Astrocyte (in vitro differentiated cells and primary cell): ENCODE results near the gene TRIM8. TPM values are rescaled to one million over a fixed set of nuclear protein-coding genes. Genes with fewer than 3 reads are reported as not detected.

ENCODE experiments used
- DNase-seq: peaks from one replicate; pipeline ENCODE4 v3.0.0-alpha.2; 2010; ENCODE audit warnings: low read depth
- FAIRE-seq: peaks from 2 replicates; lab custom pipeline; 2011; peaks lifted over from hg19 to GRCh38; lab: Jason Lieb, UNC
- H2AFZ ChIP-seq: 2 replicates; pipeline ENCODE4 v1.6.0; 2012; ENCODE audit warnings: low read depth, low read length, inconsistent platforms
- H3K27ac ChIP-seq: 2 replicates; pipeline ENCODE4 v1.5.1; 2011; ENCODE audit warnings: low read depth, low read length, inconsistent platforms
- H3K27me3 ChIP-seq: 2 replicates; pipeline ENCODE4 v1.6.0; 2011; ENCODE audit warnings: low read length, inconsistent platforms; ENCODE audit not compliant: insufficient read depth
- H3K36me3 ChIP-seq: 2 replicates; pipeline ENCODE4 v1.5.1; 2011; ENCODE audit warnings: low read length, inconsistent platforms; ENCODE audit not compliant: insufficient read depth
- H3K4me1 ChIP-seq: 2 replicates; pipeline ENCODE4 v1.5.1; 2011; ENCODE audit warnings: low read length, inconsistent platforms; ENCODE audit not compliant: insufficient read depth
- H3K4me2 ChIP-seq: 2 replicates; pipeline ENCODE4 v1.6.0; 2012; ENCODE audit warnings: low read length, inconsistent platforms
- H3K4me3 ChIP-seq: 2 replicates; pipeline ENCODE4 v1.5.1; 2011; ENCODE audit warnings: low read depth, mild to moderate bottlenecking, low read length, inconsistent platforms; ENCODE audit not compliant: insufficient read depth
- H3K79me2 ChIP-seq: 2 replicates; pipeline ENCODE4 v1.6.0; 2012; ENCODE audit warnings: mild to moderate bottlenecking, low read length, inconsistent platforms; ENCODE audit not compliant: insufficient read depth
- H3K9ac ChIP-seq: 2 replicates; pipeline ENCODE4 v1.6.0; 2012; ENCODE audit warnings: mild to moderate bottlenecking, low read length, inconsistent platforms
- H3K9me3 ChIP-seq: 2 replicates; pipeline ENCODE4 v1.5.1; 2012; ENCODE audit warnings: low read depth, mild to moderate bottlenecking, low read length, inconsistent platforms; ENCODE audit not compliant: insufficient read depth
- H4K20me1 ChIP-seq: 2 replicates; pipeline ENCODE4 v1.6.0; 2012; ENCODE audit warnings: low read length, inconsistent platforms; ENCODE audit not compliant: insufficient read depth
- H3K27ac Mint-ChIP-seq: one replicate; pipeline ENCODE4 v1.8.0; 2021; ENCODE audit warnings: mild to moderate bottlenecking, mixed read lengths; ENCODE audit not compliant: unreplicated experiment
- H3K27me3 Mint-ChIP-seq: one replicate; pipeline ENCODE4 v1.8.0; 2021; ENCODE audit warnings: low read depth, mixed read lengths; ENCODE audit not compliant: unreplicated experiment
- H3K36me3 Mint-ChIP-seq: one replicate; pipeline ENCODE4 v1.8.0; 2021; ENCODE audit warnings: low read depth, mixed read lengths; ENCODE audit not compliant: unreplicated experiment
- H3K4me1 Mint-ChIP-seq: one replicate; pipeline ENCODE4 v1.8.0; 2021; ENCODE audit warnings: low read depth, mixed read lengths; ENCODE audit not compliant: unreplicated experiment
- H3K4me3 Mint-ChIP-seq: one replicate; pipeline ENCODE4 v1.8.0; 2021; ENCODE audit warnings: mild to moderate bottlenecking, moderate library complexity, mixed read lengths; ENCODE audit not compliant: unreplicated experiment
- H3K9me3 Mint-ChIP-seq: one replicate; pipeline ENCODE4 v1.8.0; 2021; ENCODE audit warnings: mild to moderate bottlenecking, mixed read lengths; ENCODE audit not compliant: unreplicated experiment
- EZH2 ChIP-seq: IDR thresholded peaks from 2 replicates; pipeline ENCODE4 v1.6.1; 2012; ENCODE audit warnings: mild to moderate bottlenecking, low read length, inconsistent platforms; ENCODE audit not compliant: insufficient read depth
- total RNA-seq: library from RNA; stranded (reverse); gene quantifications from 2 replicates; pipeline ENCODE4 v1.2.1, GENCODE V29; 2021
- TF ChIP-seq, protein P1 (sequence below): IDR thresholded peaks from 2 replicates; pipeline ENCODE4 v1.5.1; 2011; ENCODE audit warnings: low read depth, mild to moderate bottlenecking, inconsistent platforms, low read length, moderate library complexity; ENCODE audit not compliant: insufficient read depth

The TRIM8 gene
- total RNA-seq, 1 donor from 2014 or later, result 117 TPM

DNA sequence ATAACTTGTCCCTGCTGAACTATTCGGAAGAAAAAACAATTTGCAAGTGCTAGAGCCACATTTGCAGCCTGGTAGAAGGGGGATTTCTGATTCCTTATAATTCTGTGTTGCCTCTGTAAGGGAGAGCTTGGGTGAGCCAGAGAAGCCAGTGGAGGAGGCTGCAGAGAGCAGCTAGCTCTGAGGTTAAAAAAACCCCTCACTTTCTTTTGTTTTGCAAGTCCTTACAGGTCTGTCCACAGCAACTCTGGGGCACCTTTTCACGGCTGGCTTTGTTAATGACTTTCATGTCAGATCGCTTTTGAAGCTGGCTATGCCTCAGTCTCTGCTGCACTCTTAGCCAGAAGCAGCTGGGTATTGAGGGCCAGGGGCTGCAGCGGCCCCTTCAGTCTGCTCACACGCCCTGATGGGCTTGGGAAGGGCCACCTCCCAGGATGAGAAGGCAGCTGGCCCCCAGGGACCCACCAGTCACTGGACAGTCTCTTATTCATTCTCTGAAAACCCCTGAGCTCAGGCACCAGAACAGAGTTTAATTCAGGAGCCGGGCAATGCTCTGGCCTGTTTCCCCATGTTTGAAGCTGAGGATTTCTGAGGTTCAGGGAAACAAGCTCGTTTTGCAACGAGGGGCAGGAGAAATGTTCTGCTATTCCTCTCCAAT, 30.9 kb downstream of the TRIM8 start:
- no peak for TF ChIP-seq EZH2
- TF ChIP-seq, protein P1, sequence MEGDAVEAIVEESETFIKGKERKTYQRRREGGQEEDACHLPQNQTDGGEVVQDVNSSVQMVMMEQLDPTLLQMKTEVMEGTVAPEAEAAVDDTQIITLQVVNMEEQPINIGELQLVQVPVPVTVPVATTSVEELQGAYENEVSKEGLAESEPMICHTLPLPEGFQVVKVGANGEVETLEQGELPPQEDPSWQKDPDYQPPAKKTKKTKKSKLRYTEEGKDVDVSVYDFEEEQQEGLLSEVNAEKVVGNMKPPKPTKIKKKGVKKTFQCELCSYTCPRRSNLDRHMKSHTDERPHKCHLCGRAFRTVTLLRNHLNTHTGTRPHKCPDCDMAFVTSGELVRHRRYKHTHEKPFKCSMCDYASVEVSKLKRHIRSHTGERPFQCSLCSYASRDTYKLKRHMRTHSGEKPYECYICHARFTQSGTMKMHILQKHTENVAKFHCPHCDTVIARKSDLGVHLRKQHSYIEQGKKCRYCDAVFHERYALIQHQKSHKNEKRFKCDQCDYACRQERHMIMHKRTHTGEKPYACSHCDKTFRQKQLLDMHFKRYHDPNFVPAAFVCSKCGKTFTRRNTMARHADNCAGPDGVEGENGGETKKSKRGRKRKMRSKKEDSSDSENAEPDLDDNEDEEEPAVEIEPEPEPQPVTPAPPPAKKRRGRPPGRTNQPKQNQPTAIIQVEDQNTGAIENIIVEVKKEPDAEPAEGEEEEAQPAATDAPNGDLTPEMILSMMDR, result no peak
- peak overlapping the region; percentile 78 for H3K9ac ChIP-seq
- H3K4me1 ChIP-seq, result peaks cover 38% of the 10 kb centered on the region
- no peaks in the 10 kb centered on the region for H3K9me3 Mint-ChIP-seq
- no peaks in the 10 kb centered on the region for H3K9me3 ChIP-seq
- H3K27ac ChIP-seq, result peak overlapping the region; percentile 81
- no peaks in the 10 kb centered on the region for H3K27me3 ChIP-seq
- no peaks in the 10 kb centered on the region for H4K20me1 ChIP-seq
- H3K79me2 ChIP-seq, result no peaks in the 10 kb centered on the region
- H3K4me1 Mint-ChIP-seq, result peaks cover 62% of the 10 kb centered on the region
- DNase-seq, result no peak
- H3K27ac Mint-ChIP-seq, result peak overlapping the region; percentile 100
- H3K4me2 ChIP-seq, result peak overlapping the region; percentile 83
- H3K4me3 ChIP-seq, result no peak overlapping the region
- H3K4me3 Mint-ChIP-seq, result peak overlapping the region; percentile 79
- H2AFZ ChIP-seq, result no peak overlapping the region
- FAIRE-seq, result no peak
- no peaks in the 10 kb centered on the region for H3K27me3 Mint-ChIP-seq
- no peaks in the 10 kb centered on the region for H3K36me3 Mint-ChIP-seq
- no peaks in the 10 kb centered on the region for H3K36me3 ChIP-seq

GRCh38 chr10:102675666-102676533, 31.6 kb downstream of the TRIM8 start:
- peak overlapping the region; percentile 100 for H3K27ac Mint-ChIP-seq
- Histone ChIP-seq H2AFZ (peak overlapping the region; percentile 39), H3K27ac (peak overlapping the region; percentile 81), H3K79me2 (no peaks in the 10 kb centered on the region), H4K20me1 (no peaks in the 10 kb centered on the region), H3K4me2 (peak overlapping the region; percentile 83), H3K9me3 (no peaks in the 10 kb centered on the region), H3K27me3 (no peaks in the 10 kb centered on the region), H3K4me1 (peaks cover 38% of the 10 kb centered on the region), H3K36me3 (no peaks in the 10 kb centered on the region), H3K9ac (peak overlapping the region; percentile 78), H3K4me3 (peak overlapping the region; percentile 8)
- H3K27me3 Mint-ChIP-seq, result no peaks in the 10 kb centered on the region
- H3K4me3 Mint-ChIP-seq, result peak overlapping the region; percentile 79
- no peaks in the 10 kb centered on the region for H3K9me3 Mint-ChIP-seq
- TF ChIP-seq, protein P1, result no peak
- no peak for TF ChIP-seq EZH2
- FAIRE-seq (no peak), DNase-seq (peak; percentile 97)
- H3K4me1 Mint-ChIP-seq, result peaks cover 59% of the 10 kb centered on the region
- H3K36me3 Mint-ChIP-seq, result no peaks in the 10 kb centered on the region
